ENCODE measurements around the gene CCNA2.
A peak's percentile ranks its signal among the peaks of the same experiment; 100 is the strongest.

CCNA2 gene

GRCh38 chr4:121800961-121801714 is 22.5 kb downstream of the CCNA2 start, which contains the start of gene EXOSC9:
Gene EXOSC9 (plus strand): TSS chr4:121801323. CDS start chr4:121801425, 102 bp downstream.
- peak; percentile 94 for DNase-seq

GRCh38 chr4:121800638-121800960 is 23.1 kb downstream of the CCNA2 start:
- no peak for DNase-seq

GRCh38 chr4:121799867-121800501 is 23.7 kb downstream of the CCNA2 start:
- no peak for DNase-seq

- DNase-seq: no peak
Observed at GRCh38 chr4:121799208-121799823, 24.4 kb downstream of the CCNA2 start.

GRCh38 chr4:121796283-121796682 is 27.4 kb downstream of the CCNA2 start:
- no peak for DNase-seq

- no peak for DNase-seq
Observed at GRCh38 chr4:121794505-121795188, 29.0 kb downstream of the CCNA2 start.

- no peak for DNase-seq
Observed at GRCh38 chr4:121792966-121793365, 30.7 kb downstream of the CCNA2 start.

GRCh38 chr4:121791481-121791880 is 32.2 kb downstream of the CCNA2 start:
- no peak for DNase-seq

- DNase-seq: no peak
Observed at GRCh38 chr4:121790976-121791375, 32.7 kb downstream of the CCNA2 start.

- no peak for DNase-seq
Observed at GRCh38 chr4:121789960-121790829, 33.5 kb downstream of the CCNA2 start.

- DNase-seq: no peak
Observed at GRCh38 chr4:121789455-121789854, 34.2 kb downstream of the CCNA2 start.

GRCh38 chr4:121788896-121789295 is 34.8 kb downstream of the CCNA2 start:
- no peak for DNase-seq

- no peak for DNase-seq
Observed at GRCh38 chr4:121786221-121786620, 37.5 kb downstream of the CCNA2 start.

- no peak for DNase-seq
Observed at GRCh38 chr4:121785479-121785878, 38.2 kb downstream of the CCNA2 start.

GRCh38 chr4:121784975-121785374 is 38.7 kb downstream of the CCNA2 start:
- no peak for DNase-seq

GRCh38 chr4:121784401-121784800 is 39.3 kb downstream of the CCNA2 start:
- no peak for DNase-seq

GRCh38 chr4:121783210-121783609 is 40.5 kb downstream of the CCNA2 start:
- no peak for DNase-seq

- DNase-seq: no peak
Observed at GRCh38 chr4:121778991-121779628, 44.6 kb downstream of the CCNA2 start.

GRCh38 chr4:121777625-121778024 is 46.1 kb downstream of the CCNA2 start:
- DNase-seq: no peak

- no peak for DNase-seq
Observed at GRCh38 chr4:121776610-121777401, 46.9 kb downstream of the CCNA2 start.

GRCh38 chr4:121773883-121774282 is 49.8 kb downstream of the CCNA2 start:
- no peak for DNase-seq
